Osteoblast (primary cell): ENCODE measurements around the gene PAX6. TPM values are rescaled to one million over a fixed set of nuclear protein-coding genes. Genes with fewer than 3 reads are reported as not detected.
"Not testable (repeated sequence)": the region's sequence is repeated elsewhere in the genome, so short reads cannot be mapped to it uniquely, and the experiment has no call there.

Experiments
- DNase-seq: peaks from one replicate; pipeline ENCODE4 v3.0.0; 2011; ENCODE audit warnings: low spot score, mixed read lengths; ENCODE audit not compliant: insufficient read length; ENCODE audit errors: missing footprints
- H2AFZ ChIP-seq: 2 replicates; pipeline ENCODE4 v1.6.0; 2011; ENCODE audit warnings: mild to moderate bottlenecking, low read length
- H3K27ac ChIP-seq: 2 replicates; pipeline ENCODE4 v1.5.1; 2011; ENCODE audit warnings: mild to moderate bottlenecking, low read depth, low read length, moderate library complexity
- H3K27me3 ChIP-seq: 2 replicates; pipeline ENCODE4 v1.6.0; 2012; ENCODE audit warnings: mild to moderate bottlenecking, control low read depth, inconsistent platforms, low read length, moderate library complexity; ENCODE audit not compliant: insufficient read depth
- H3K36me3 ChIP-seq: 2 replicates; pipeline ENCODE4 v1.5.1; 2011; ENCODE audit warnings: mild to moderate bottlenecking, low read length, control low read depth, moderate library complexity; ENCODE audit not compliant: insufficient read depth
- H3K4me1 ChIP-seq: 2 replicates; pipeline ENCODE4 v1.5.1; 2011; ENCODE audit warnings: mild to moderate bottlenecking, low read length, control low read depth, moderate library complexity; ENCODE audit not compliant: insufficient read depth
- H3K4me2 ChIP-seq: 2 replicates; pipeline ENCODE4 v1.6.0; 2011; ENCODE audit warnings: mild to moderate bottlenecking, low read length; ENCODE audit not compliant: insufficient read depth
- H3K4me3 ChIP-seq: fragments of 200-600 bp; sonication (generic); 3 replicates; pipeline ENCODE4 v1.5.1; 2012; ENCODE audit warnings: mild to moderate bottlenecking, low read length, inconsistent platforms; ENCODE audit not compliant: insufficient read depth
- H3K79me2 ChIP-seq: 2 replicates; pipeline ENCODE4 v1.6.0; 2012; ENCODE audit warnings: mild to moderate bottlenecking, low read length, control low read depth, inconsistent platforms; ENCODE audit not compliant: insufficient read depth
- H3K9me3 ChIP-seq: 2 replicates; pipeline ENCODE4 v1.5.1; 2011; ENCODE audit warnings: low read depth, low read length, control low read depth
- H4K20me1 ChIP-seq: 2 replicates; pipeline ENCODE4 v1.6.0; 2012; ENCODE audit warnings: mild to moderate bottlenecking, low read length, control low read depth; ENCODE audit not compliant: insufficient read depth
- total RNA-seq: library from RNA; depleted of rRNA; stranded (reverse); fragments of >200 nt; gene quantifications from 2 replicates; pipeline ENCODE4 v1.2.3, GENCODE V29; 2012
- TF ChIP-seq, protein P1 (sequence below): IDR thresholded peaks from 2 replicates; pipeline ENCODE4 v1.5.1; 2011; ENCODE audit warnings: mild to moderate bottlenecking, low read depth, low read length, moderate library complexity; ENCODE audit errors: extremely low read depth

The PAX6 gene
- total RNA-seq, 1 donor = 0.36 TPM

DNA sequence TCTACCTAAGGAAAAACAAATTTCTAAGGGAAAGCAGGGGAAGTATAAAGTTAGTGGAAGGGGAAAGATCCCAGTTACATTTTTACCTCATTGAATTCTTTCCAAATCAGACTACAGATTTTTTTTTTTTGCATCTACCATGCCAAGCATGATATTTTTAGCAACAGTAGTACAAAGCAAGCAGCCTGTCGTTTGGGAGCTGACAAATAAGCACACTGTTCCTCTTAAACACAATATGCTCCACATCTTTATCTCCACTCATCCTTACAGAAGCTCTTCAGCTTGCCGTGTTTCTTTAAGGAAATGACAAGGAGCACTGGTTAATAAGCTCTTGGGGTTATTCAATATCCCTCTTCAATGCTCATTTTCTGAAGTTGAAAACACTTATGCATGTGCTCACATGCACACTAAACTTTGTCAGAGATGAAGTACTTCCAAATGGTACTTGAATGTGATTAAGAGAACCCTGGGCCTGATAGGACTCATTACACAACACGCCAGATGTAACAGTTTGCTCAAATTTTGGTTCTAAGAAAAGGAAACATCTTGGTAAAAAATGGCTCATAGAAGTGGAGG is 53.8 kb downstream of the PAX6 start:
- Histone ChIP-seq H3K4me3 (no peak overlapping the region), H3K27me3 (no peaks in the 10 kb centered on the region), H2AFZ (no peak overlapping the region), H4K20me1 (no peaks in the 10 kb centered on the region), H3K4me2 (no peak overlapping the region), H3K27ac (no peak overlapping the region), H3K4me1 (no peaks in the 10 kb centered on the region), H3K79me2 (no peaks in the 10 kb centered on the region), H3K9me3 (no peaks in the 10 kb centered on the region), H3K36me3 (no peaks in the 10 kb centered on the region)
- no peak for DNase-seq
- TF ChIP-seq, protein P1, sequence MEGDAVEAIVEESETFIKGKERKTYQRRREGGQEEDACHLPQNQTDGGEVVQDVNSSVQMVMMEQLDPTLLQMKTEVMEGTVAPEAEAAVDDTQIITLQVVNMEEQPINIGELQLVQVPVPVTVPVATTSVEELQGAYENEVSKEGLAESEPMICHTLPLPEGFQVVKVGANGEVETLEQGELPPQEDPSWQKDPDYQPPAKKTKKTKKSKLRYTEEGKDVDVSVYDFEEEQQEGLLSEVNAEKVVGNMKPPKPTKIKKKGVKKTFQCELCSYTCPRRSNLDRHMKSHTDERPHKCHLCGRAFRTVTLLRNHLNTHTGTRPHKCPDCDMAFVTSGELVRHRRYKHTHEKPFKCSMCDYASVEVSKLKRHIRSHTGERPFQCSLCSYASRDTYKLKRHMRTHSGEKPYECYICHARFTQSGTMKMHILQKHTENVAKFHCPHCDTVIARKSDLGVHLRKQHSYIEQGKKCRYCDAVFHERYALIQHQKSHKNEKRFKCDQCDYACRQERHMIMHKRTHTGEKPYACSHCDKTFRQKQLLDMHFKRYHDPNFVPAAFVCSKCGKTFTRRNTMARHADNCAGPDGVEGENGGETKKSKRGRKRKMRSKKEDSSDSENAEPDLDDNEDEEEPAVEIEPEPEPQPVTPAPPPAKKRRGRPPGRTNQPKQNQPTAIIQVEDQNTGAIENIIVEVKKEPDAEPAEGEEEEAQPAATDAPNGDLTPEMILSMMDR = no peak

DNA sequence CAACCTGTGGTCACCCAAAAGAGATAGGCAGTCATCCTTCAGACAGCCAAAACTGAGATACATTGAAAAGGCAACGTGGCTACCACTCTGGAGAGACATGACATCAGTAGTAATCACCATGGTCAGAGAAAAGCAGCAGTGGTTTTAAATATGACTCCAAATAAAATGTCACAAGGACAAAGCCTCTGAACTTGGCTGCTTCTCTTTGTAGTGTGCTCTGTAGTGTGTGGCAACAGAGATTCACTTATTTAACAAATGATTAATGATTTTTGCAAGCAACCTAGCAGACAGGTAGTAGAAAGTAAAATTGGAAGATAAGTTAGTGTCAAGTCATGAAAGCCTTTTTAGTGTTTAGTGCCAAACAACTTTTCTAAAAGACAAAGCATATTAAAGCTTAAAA is 63.5 kb downstream of the PAX6 start:
- Histone ChIP-seq H3K79me2 (no peaks in the 10 kb centered on the region), H3K27me3 (no peaks in the 10 kb centered on the region), H3K9me3 (no peaks in the 10 kb centered on the region), H3K27ac (no peak overlapping the region), H2AFZ (no peak overlapping the region), H4K20me1 (no peaks in the 10 kb centered on the region), H3K36me3 (no peaks in the 10 kb centered on the region), H3K4me3 (no peak overlapping the region), H3K4me1 (no peaks in the 10 kb centered on the region), H3K4me2 (no peak overlapping the region)
- TF ChIP-seq, protein P1 = no peak
- peak; percentile 8 for DNase-seq

DNA sequence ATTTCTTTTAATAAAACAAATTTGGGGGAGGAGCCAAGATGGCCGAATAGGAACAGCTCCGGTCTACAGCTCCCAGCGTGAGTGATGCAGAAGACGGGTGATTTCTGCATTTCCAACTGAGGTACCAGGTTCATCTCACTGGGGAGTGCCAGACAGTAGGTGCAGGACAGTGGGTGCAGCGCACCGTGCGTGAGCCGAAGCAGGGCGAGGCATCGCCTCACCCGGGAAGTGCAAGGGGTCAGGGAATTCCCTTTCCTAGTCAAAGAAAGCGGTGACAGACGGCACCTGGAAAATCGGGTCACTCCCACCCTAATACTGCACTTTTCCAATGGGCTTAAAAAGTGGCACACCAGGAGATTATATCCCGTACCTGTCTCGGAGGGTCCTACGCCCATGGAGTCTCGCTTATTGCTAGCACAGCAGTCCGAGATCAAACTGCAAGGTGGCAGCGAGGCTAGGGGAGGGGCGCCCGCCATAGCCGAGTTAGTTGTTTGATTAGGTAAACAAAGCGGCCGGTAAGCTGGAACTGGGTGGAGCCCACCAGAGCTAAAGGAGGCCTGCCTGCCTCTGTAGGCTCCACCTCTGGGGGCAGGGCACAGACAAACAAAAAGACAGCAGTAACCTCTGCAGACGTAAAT is 70.3 kb downstream of the PAX6 start:
- H3K27ac ChIP-seq, H3K79me2 ChIP-seq: not testable (repeated sequence)

DNA sequence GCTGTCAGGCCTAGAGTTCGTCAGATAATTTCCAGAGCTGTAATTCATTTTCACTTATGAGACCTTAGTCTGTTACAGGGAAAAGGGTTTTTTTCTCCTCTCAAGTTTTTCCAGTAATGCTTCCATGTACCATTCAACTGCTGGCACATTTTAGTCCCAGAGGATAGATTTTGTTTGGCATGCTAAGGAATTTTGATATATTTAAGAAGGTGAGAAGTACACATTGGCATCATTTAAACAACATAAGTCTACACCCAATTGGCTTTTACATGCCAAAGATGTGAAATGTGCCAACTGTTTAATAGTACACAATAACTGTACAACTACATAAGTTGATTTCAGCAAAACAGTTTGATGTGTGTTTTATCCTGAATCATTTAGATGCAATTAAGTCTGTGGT is 71.0 kb downstream of the PAX6 start:
- H3K36me3 ChIP-seq = no peaks in the 10 kb centered on the region
- no peak overlapping the region for H3K27ac ChIP-seq
- no peak overlapping the region for H3K4me2 ChIP-seq
- no peaks in the 10 kb centered on the region for H3K4me1 ChIP-seq
- H2AFZ ChIP-seq = no peak overlapping the region
- no peaks in the 10 kb centered on the region for H3K27me3 ChIP-seq
- no peak overlapping the region for H3K4me3 ChIP-seq
- no peaks in the 10 kb centered on the region for H4K20me1 ChIP-seq
- TF ChIP-seq, protein P1 = no peak
- no peaks in the 10 kb centered on the region for H3K79me2 ChIP-seq
- no peak for DNase-seq
- no peaks in the 10 kb centered on the region for H3K9me3 ChIP-seq

More for the DNA sequence above, 70.3 kb downstream of the PAX6 start:
- not testable (repeated sequence) for H3K9me3 ChIP-seq, H3K27me3 ChIP-seq, H4K20me1 ChIP-seq, H3K4me2 ChIP-seq, DNase-seq, H3K4me3 ChIP-seq, H3K4me1 ChIP-seq, H2AFZ ChIP-seq, H3K36me3 ChIP-seq
